A549 (cell line): ENCODE measurements around the gene HDDC3. TPM values are rescaled to one million over a fixed set of nuclear protein-coding genes. Genes with fewer than 3 reads are reported as not detected.
A peak's percentile ranks its signal among the peaks of the same experiment; 100 is the strongest.

Experiments used
- ATAC-seq, 2 experiments: fragments of 200-7000 bp in 1 of 2; fragments of >200 bp in 1 of 2; cut with Nextera tagmentation in 1 of 2; cut with Tn5 transposase in 1 of 2; 3 replicates each; pipeline versions ENCODE4 v1.8.0 to v1.9.1; 2018 to 2020; ENCODE audit warnings: mild to moderate bottlenecking in 1 of 2, moderate library complexity in 1 of 2
- CTCF ChIA-PET: fragments of 300-600 bp; sonication (Branson Sonifier 250); formaldehyde crosslinking; extraction: SDS; loops from one replicate; lab custom pipeline; 2021; ENCODE audit warnings: antibody characterized with exemption, inconsistent platforms; lab: Yijun Ruan, JAX
- POLR2A ChIA-PET: fragments of 350-600 bp; formaldehyde crosslinking; extraction: SDS; loops from one replicate; lab custom pipeline; 2021; ENCODE audit warnings: antibody characterized with exemption, inconsistent platforms; lab: Yijun Ruan, JAX
- DNase-seq, 2 experiments: peaks; one replicate each; pipeline versions ENCODE4 v3.0.0 to v3.0.0-alpha.2; 2011 to 2016; ENCODE audit warnings: low read depth in 1 of 2, low spot score in 1 of 2
- FAIRE-seq: peaks from 2 replicates; lab custom pipeline; 2011; peaks lifted over from hg19 to GRCh38; lab: Jason Lieb, UNC
- H3K27ac ChIP-seq, 2 experiments: fragments of >200 bp; sonication (Bioruptor Twin); formaldehyde crosslinking; 3 replicates each; pipeline ENCODE4 v1.5.1; 2016 to 2017
- H3K4me1 ChIP-seq: fragments of >200 bp; sonication (Bioruptor Twin); formaldehyde crosslinking; 3 replicates; pipeline ENCODE4 v1.6.1; 2016
- H3K4me2 ChIP-seq: fragments of >200 bp; sonication (Bioruptor Twin); formaldehyde crosslinking; 3 replicates; pipeline ENCODE4 v1.6.1; 2016
- H3K4me3 ChIP-seq: fragments of >200 bp; sonication (Bioruptor Twin); formaldehyde crosslinking; 3 replicates; pipeline ENCODE4 v1.5.1; 2016
- H3K9me3 ChIP-seq: fragments of >200 bp; sonication (Bioruptor Twin); formaldehyde crosslinking; 3 replicates; pipeline ENCODE4 v1.6.1; 2016
- CBX8 ChIP-seq: fragments of 200-600 bp; sonication (generic); IDR thresholded peaks from 2 replicates; pipeline ENCODE4 v1.6.1; 2016
- CHD4 ChIP-seq: fragments of 200-600 bp; sonication (generic); IDR thresholded peaks from 2 replicates; pipeline ENCODE4 v1.6.1; 2016; ENCODE audit warnings: antibody characterized with exemption, mild to moderate bottlenecking, borderline replicate concordance
- EP300 ChIP-seq, 2 experiments: fragments of >200 bp; sonication (Bioruptor Twin); formaldehyde crosslinking; IDR thresholded peaks; 2 replicates in 1 of 2; 3 replicates in 1 of 2; pipeline ENCODE4 v1.6.1; 2016 to 2017
- ESRRA ChIP-seq: fragments of 150-350 bp; IDR thresholded peaks from 2 replicates; pipeline ENCODE4 v1.6.1; 2014; ENCODE audit warnings: mild to moderate bottlenecking, low read length, borderline replicate concordance
- FOXS1 ChIP-seq: fragments of 250-450 bp; sonication (Bioruptor Pico); IDR thresholded peaks from 2 replicates; pipeline ENCODE4 v1.5.0; 2020; ENCODE audit warnings: mild to moderate bottlenecking, moderate library complexity
- GATA3 ChIP-seq: IDR thresholded peaks from 2 replicates; pipeline ENCODE4 v1.6.1; 2012; ENCODE audit warnings: borderline replicate concordance
- HDAC2 ChIP-seq: fragments of 200-600 bp; sonication (generic); IDR thresholded peaks from 2 replicates; pipeline ENCODE4 v1.6.1; 2016
- HOXA7 ChIP-seq: fragments of 250-450 bp; sonication (Bioruptor Pico); IDR thresholded peaks from 2 replicates; pipeline ENCODE4 v1.5.0; 2020; ENCODE audit warnings: mild to moderate bottlenecking, moderate library complexity
- HOXB13 ChIP-seq: fragments of 250-450 bp; sonication (Bioruptor Pico); IDR thresholded peaks from 2 replicates; pipeline ENCODE4 v1.5.0; 2020; ENCODE audit warnings: low read depth, mild to moderate bottlenecking, moderate library complexity
- HOXB5 ChIP-seq: fragments of 250-450 bp; sonication (Bioruptor Pico); IDR thresholded peaks from 2 replicates; pipeline ENCODE4 v1.5.0; 2020; ENCODE audit warnings: mild to moderate bottlenecking, moderate library complexity
- JUN ChIP-seq, 2 experiments: fragments of >200 bp; sonication (Bioruptor Twin); formaldehyde crosslinking; IDR thresholded peaks; 2 replicates in 1 of 2; 3 replicates in 1 of 2; pipeline ENCODE4 v1.6.1; 2016 to 2017
- KDM5A ChIP-seq: fragments of 200-600 bp; sonication (generic); IDR thresholded peaks from 2 replicates; pipeline ENCODE4 v1.6.1; 2016; ENCODE audit warnings: antibody characterized with exemption, mild to moderate bottlenecking
- MAFK ChIP-seq: fragments of 450-650 bp; IDR thresholded peaks from 2 replicates; pipeline ENCODE4 v1.6.1; 2014; ENCODE audit not compliant: partially characterized antibody
- NPAS2 ChIP-seq: fragments of 250-450 bp; sonication (Bioruptor Pico); IDR thresholded peaks from 2 replicates; pipeline ENCODE4 v1.8.0; 2022; ENCODE audit warnings: mild to moderate bottlenecking, moderate library complexity, borderline replicate concordance
- PHF8 ChIP-seq: fragments of 200-600 bp; sonication (generic); IDR thresholded peaks from 2 replicates; pipeline ENCODE4 v1.6.1; 2016; ENCODE audit warnings: low read depth, mild to moderate bottlenecking, antibody characterized with exemption, moderate library complexity, borderline replicate concordance
- POLR2A ChIP-seq: IDR thresholded peaks from 2 replicates; pipeline ENCODE4 v1.6.1; 2012; ENCODE audit warnings: mild to moderate bottlenecking, low read length
- RAD21 ChIP-seq, 2 experiments: fragments of >200 bp in 1 of 2; sonication (Bioruptor Twin) in 1 of 2; formaldehyde crosslinking in 1 of 2; IDR thresholded peaks in 1 of 2; conservative IDR thresholded peaks in 1 of 2; 2 replicates in 1 of 2; 3 replicates in 1 of 2; pipeline ENCODE4 v1.6.1; 2012 to 2018; ENCODE audit warnings: inconsistent platforms in 1 of 2
- RFX5 ChIP-seq: fragments of 450-650 bp; IDR thresholded peaks from 2 replicates; pipeline ENCODE4 v1.7.1; 2014; ENCODE audit warnings: antibody characterized with exemption, mild to moderate bottlenecking, moderate library complexity
- SMC3 ChIP-seq: fragments of >200 bp; sonication (Bioruptor Twin); formaldehyde crosslinking; IDR thresholded peaks from 3 replicates; pipeline ENCODE4 v1.6.1; 2018; ENCODE audit warnings: inconsistent platforms
- TP53 ChIP-seq: fragments of 250-450 bp; sonication (Bioruptor Pico); IDR thresholded peaks from 2 replicates; pipeline ENCODE4 v1.5.0; 2021; ENCODE audit warnings: mild to moderate bottlenecking, moderate library complexity
- ZC3H11A ChIP-seq: fragments of 450-650 bp; IDR thresholded peaks from 2 replicates; pipeline ENCODE4 v1.6.1; 2014; ENCODE audit warnings: antibody characterized with exemption, mild to moderate bottlenecking
- ZFP36 ChIP-seq: fragments of 450-650 bp; IDR thresholded peaks from 2 replicates; pipeline ENCODE4 v1.6.1; 2014; ENCODE audit warnings: borderline replicate concordance; ENCODE audit not compliant: partially characterized antibody
- ZSCAN20 ChIP-seq: fragments of 250-450 bp; sonication (Bioruptor Pico); IDR thresholded peaks from 2 replicates; pipeline ENCODE4 v1.8.0; 2022; ENCODE audit warnings: mild to moderate bottlenecking, moderate library complexity
- WGBS: methylation state at CpG from one replicate; pipeline ENCODE4 v1.1.6; 2017; ENCODE audit errors: missing lambda C conversion rate; 5-methylcytosine and 5-hydroxymethylcytosine counted together
- polyA minus RNA-seq: library from RNA; depleted of rRNA, polyadenylated mRNA; stranded (reverse); fragments of >200 nt; gene quantifications from 2 replicates; pipeline ENCODE4 v1.2.3, GENCODE V29; 2011; rRNA and poly(A)+ RNA removed
- polyA plus RNA-seq, 4 experiments: library from polyadenylated mRNA; depleted of rRNA in 3 of 4; stranded (reverse); fragments of >200 nt; fragmentation: RNase III in 1 of 4; extraction: RNeasy Plus Mini Kit Qiagen cat#74134 plus additional on column Dnase treatment in 1 of 4; gene quantifications; 2 replicates in 3 of 4; 3 replicates in 1 of 4; pipeline ENCODE4 v1.2.3, GENCODE V29; 2011 to 2017
- TF ChIP-seq, protein P1 (sequence below): IDR thresholded peaks from 2 replicates; pipeline ENCODE4 v1.6.1; 2012; ENCODE audit warnings: low read depth, borderline replicate concordance
- TF ChIP-seq, protein P2 (sequence below): fragments of 450-650 bp; IDR thresholded peaks from 2 replicates; pipeline ENCODE4 v1.6.1; 2014; ENCODE audit warnings: antibody characterized with exemption
- TF ChIP-seq, protein P3 (sequence below): fragments of >200 bp; sonication (Bioruptor Twin); formaldehyde crosslinking; IDR thresholded peaks from 3 replicates; pipeline ENCODE4 v1.6.1; 2016
- TF ChIP-seq, protein P4 (sequence below): IDR thresholded peaks from 2 replicates; pipeline ENCODE4 v1.6.1; 2012
- TF ChIP-seq, protein P5 (sequence below): fragments of 250-450 bp; sonication (Bioruptor Pico); IDR thresholded peaks from 2 replicates; pipeline ENCODE4 v1.5.0; 2021; ENCODE audit warnings: mild to moderate bottlenecking, moderate library complexity, borderline replicate concordance
- TF ChIP-seq, protein P6 (sequence below): IDR thresholded peaks from 2 replicates; pipeline ENCODE4 v1.6.1; 2012
- TF ChIP-seq, protein P7 (sequence below): fragments of >200 bp; sonication (Bioruptor Twin); formaldehyde crosslinking; IDR thresholded peaks from 2 replicates; pipeline ENCODE4 v1.6.1; 2016

Gene HDDC3, protein sequence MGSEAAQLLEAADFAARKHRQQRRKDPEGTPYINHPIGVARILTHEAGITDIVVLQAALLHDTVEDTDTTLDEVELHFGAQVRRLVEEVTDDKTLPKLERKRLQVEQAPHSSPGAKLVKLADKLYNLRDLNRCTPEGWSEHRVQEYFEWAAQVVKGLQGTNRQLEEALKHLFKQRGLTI
- polyA plus RNA-seq (2011; rRNA removed) (29.8 and 31.9 TPM in 2 replicates), polyA plus RNA-seq (2017; fragmentation: RNase III; extraction: RNeasy Plus Mini Kit Qiagen cat#74134 plus additional on column Dnase treatment) (25.3 to 29.7 TPM (median 26.1 TPM) in 3 replicates), polyA minus RNA-seq (27.4 and 33.9 TPM in 2 replicates)
- polyA plus RNA-seq (2012; cell fraction: cytosol; rRNA removed) = 41.6 and 42.9 TPM in 2 replicates
- 28.9 and 34.8 TPM in 2 replicates for polyA plus RNA-seq (2012; cell fraction: nucleus; rRNA removed)

DNA sequence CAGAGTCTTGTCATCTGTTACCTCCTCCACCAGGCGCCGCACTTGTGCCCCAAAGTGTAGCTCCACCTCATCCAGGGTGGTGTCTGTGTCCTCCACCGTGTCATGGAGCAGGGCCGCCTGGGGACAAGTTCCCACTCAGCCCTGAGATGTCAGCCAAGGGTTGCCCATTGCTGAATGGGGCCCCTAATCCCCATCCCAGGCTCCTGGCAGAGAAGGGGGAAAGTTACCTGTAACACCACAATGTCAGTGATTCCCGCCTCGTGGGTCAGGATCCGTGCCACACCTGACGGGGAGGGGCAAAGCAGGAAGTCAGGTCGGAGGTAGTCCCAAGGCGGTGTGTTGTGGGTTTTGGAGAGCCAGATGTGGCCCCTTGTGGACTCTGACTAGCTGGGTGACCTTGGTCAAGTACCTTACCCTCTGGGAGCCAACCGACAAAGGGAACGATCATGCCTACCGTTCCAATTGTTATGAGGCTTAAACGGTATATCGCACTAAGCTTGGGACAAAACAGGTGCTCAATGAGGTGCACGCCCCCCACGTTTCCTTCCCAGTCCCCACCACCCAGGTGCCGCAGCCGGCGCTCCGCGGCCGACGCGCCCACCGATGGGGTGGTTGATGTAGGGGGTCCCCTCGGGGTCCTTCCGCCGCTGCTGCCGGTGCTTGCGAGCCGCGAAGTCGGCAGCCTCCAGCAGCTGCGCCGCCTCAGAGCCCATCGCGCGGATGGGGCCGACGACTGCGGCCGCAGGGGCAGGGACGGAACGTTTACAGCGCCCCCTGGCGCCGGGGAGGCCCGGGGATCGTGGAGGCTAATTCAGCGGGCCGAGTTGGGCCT lies at the start of gene HDDC3:
Gene HDDC3, minus strand, starts transcription at position 722 of the 832 bp plus-strand sequence. Its CDS starts 9 bp downstream, at position 713.
- Histone ChIP-seq H3K4me1 (peaks cover 35% of the 10 kb centered on the region), H3K4me3 (peak within 1 kb of the TSS; percentile 69), H3K4me2 (peak within 1 kb of the TSS; percentile 72), H3K9me3 (no peaks in the 10 kb centered on the region), H3K27ac (peak within 1 kb of the TSS; percentile 84 to 93)
- CTCF ChIA-PET = interaction anchor here (0.5 to 16.4 kb wide), 71 partner anchors 9 to 790 kb away, joined by 3 to 536 read pairs (median 4); partner anchors contain the start of genes FES, MAN2A2, PRC1 and RCCD1
- ATAC-seq = peak; percentile 67 to 77
- peak; percentile 94 to 98 for DNase-seq
- under 1% methylated on average over 39 of the region's 52 CpGs for WGBS
- no peak for FAIRE-seq
- POLR2A ChIA-PET = interaction anchor here (1.0 to 2.8 kb wide), 6 partner anchors 22 to 313 kb away, joined by 3 to 20 read pairs (median 4); partner anchors contain the start of genes MAN2A2 and RCCD1
- TF ChIP-seq JUN (IDR thresholded peaks at IDR 0.05) = peak; percentile 56 to 87; a peak in 4 of 5 replicates
- TF ChIP-seq, protein P1, sequence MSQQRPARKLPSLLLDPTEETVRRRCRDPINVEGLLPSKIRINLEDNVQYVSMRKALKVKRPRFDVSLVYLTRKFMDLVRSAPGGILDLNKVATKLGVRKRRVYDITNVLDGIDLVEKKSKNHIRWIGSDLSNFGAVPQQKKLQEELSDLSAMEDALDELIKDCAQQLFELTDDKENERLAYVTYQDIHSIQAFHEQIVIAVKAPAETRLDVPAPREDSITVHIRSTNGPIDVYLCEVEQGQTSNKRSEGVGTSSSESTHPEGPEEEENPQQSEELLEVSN = peak; percentile 53
- no peak for TF ChIP-seq EP300 (IDR thresholded peaks at IDR 0.05)
- TF ChIP-seq POLR2A = peak; percentile 73
- peak; percentile 53 for TF ChIP-seq KDM5A
- TF ChIP-seq HOXB13 (CRISPR knock-in tag) = 0 out of 2 replicates have a peak, but pooled peaks have one; percentile 27
- TF ChIP-seq, protein P2, sequence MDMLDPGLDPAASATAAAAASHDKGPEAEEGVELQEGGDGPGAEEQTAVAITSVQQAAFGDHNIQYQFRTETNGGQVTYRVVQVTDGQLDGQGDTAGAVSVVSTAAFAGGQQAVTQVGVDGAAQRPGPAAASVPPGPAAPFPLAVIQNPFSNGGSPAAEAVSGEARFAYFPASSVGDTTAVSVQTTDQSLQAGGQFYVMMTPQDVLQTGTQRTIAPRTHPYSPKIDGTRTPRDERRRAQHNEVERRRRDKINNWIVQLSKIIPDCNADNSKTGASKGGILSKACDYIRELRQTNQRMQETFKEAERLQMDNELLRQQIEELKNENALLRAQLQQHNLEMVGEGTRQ = no peak
- no peak for TF ChIP-seq ZFP36
- peak; percentile 45 for TF ChIP-seq SMC3
- TF ChIP-seq MAFK = no peak
- TF ChIP-seq, protein P3, sequence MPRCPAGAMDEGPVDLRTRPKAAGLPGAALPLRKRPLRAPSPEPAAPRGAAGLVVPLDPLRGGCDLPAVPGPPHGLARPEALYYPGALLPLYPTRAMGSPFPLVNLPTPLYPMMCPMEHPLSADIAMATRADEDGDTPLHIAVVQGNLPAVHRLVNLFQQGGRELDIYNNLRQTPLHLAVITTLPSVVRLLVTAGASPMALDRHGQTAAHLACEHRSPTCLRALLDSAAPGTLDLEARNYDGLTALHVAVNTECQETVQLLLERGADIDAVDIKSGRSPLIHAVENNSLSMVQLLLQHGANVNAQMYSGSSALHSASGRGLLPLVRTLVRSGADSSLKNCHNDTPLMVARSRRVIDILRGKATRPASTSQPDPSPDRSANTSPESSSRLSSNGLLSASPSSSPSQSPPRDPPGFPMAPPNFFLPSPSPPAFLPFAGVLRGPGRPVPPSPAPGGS = peak; percentile 54; the same call in 1 of the 3 replicates
- no peak for TF ChIP-seq HOXA7 (CRISPR knock-in tag)
- TF ChIP-seq CBX8 = no peak
- TF ChIP-seq NPAS2 (CRISPR knock-in tag) = no peak; the same call in 1 of the 2 replicates
- TF ChIP-seq, protein P4, sequence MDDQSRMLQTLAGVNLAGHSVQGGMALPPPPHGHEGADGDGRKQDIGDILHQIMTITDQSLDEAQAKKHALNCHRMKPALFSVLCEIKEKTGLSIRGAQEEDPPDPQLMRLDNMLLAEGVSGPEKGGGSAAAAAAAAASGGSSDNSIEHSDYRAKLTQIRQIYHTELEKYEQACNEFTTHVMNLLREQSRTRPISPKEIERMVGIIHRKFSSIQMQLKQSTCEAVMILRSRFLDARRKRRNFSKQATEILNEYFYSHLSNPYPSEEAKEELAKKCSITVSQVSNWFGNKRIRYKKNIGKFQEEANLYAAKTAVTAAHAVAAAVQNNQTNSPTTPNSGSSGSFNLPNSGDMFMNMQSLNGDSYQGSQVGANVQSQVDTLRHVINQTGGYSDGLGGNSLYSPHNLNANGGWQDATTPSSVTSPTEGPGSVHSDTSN = peak; percentile 35; the same call in 1 of the 2 replicates
- no peak for TF ChIP-seq CHD4
- no peak for TF ChIP-seq HDAC2
- no peak for TF ChIP-seq ZSCAN20 (CRISPR knock-in tag)
- TF ChIP-seq FOXS1 (CRISPR knock-in tag) = no peak; the same call in 1 of the 2 replicates
- TF ChIP-seq GATA3 = 0 out of 2 replicates have a peak, but pooled peaks have one; percentile 34
- TF ChIP-seq RFX5 = peak; percentile 72; the same call in 1 of the 2 replicates
- TF ChIP-seq PHF8 = peak; percentile 74; the same call in 1 of the 2 replicates
- TF ChIP-seq, protein P5, sequence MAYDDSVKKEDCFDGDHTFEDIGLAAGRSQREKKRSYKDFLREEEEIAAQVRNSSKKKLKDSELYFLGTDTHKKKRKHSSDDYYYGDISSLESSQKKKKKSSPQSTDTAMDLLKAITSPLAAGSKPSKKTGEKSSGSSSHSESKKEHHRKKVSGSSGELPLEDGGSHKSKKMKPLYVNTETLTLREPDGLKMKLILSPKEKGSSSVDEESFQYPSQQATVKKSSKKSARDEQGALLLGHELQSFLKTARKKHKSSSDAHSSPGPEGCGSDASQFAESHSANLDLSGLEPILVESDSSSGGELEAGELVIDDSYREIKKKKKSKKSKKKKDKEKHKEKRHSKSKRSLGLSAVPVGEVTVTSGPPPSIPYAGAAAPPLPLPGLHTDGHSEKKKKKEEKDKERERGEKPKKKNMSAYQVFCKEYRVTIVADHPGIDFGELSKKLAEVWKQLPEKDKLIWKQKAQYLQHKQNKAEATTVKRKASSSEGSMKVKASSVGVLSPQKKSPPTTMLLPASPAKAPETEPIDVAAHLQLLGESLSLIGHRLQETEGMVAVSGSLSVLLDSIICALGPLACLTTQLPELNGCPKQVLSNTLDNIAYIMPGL (CRISPR knock-in tag) = peak; percentile 92; the same call in 1 of the 2 replicates
- TF ChIP-seq, protein P6, sequence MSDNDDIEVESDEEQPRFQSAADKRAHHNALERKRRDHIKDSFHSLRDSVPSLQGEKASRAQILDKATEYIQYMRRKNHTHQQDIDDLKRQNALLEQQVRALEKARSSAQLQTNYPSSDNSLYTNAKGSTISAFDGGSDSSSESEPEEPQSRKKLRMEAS = peak; percentile 84
- peak; percentile 2; the same call in 1 of the 2 replicates for TF ChIP-seq ZC3H11A
- peak; percentile 48; the same call in 1 of the 2 replicates for TF ChIP-seq HOXB5
- TF ChIP-seq, protein P7, sequence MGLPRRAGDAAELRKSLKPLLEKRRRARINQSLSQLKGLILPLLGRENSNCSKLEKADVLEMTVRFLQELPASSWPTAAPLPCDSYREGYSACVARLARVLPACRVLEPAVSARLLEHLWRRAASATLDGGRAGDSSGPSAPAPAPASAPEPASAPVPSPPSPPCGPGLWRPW = no peak
- no peak for TF ChIP-seq TP53 (CRISPR knock-in tag)
- no peak; the same call in 1 of the 2 replicates for TF ChIP-seq ESRRA
- peak; percentile 26 to 39; a peak in 2 of 5 replicates for TF ChIP-seq RAD21 (conservative IDR thresholded peaks at IDR 0.05 in 1 of 2, IDR thresholded peaks at IDR 0.05 in 1 of 2)
